Measurements from ENCODE around the gene SRRM5. TPM values are rescaled to one million over a fixed set of nuclear protein-coding genes. Genes with fewer than 3 reads are reported as not detected.

SRRM5 gene
- total RNA-seq, 1 donor from 2014 or later, result not detected

DNA sequence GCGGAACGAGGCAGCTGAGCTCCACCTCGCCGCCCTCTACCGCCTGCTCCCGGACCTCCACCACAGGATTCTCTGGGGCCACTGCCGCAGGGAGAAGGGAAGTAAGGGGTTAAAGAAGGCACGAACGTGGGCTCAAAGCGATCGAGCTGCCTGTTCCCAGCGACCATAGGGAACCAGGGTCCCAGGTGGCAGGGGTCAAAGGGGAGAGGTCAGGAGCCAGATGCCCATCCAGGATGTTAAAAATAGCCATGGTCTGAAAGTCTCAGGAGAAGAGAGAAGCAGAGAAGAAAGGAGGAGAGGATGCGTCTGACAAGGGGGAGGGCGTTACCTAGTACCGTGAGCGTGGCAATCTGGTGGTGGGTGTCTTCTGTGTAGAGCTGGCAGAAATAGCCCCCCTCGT lies 14.9 kb downstream of the SRRM5 start:
- no peaks in the 10 kb centered on the region for H3K36me3 ChIP-seq (ENCODE audit: control insufficient read depth, insufficient read depth, low read length)
- FAIRE-seq, result no peak
- H3K27me3 ChIP-seq (ENCODE audit: control insufficient read depth, insufficient read depth, low read length), result no peaks in the 10 kb centered on the region
- TF ChIP-seq, protein P1, sequence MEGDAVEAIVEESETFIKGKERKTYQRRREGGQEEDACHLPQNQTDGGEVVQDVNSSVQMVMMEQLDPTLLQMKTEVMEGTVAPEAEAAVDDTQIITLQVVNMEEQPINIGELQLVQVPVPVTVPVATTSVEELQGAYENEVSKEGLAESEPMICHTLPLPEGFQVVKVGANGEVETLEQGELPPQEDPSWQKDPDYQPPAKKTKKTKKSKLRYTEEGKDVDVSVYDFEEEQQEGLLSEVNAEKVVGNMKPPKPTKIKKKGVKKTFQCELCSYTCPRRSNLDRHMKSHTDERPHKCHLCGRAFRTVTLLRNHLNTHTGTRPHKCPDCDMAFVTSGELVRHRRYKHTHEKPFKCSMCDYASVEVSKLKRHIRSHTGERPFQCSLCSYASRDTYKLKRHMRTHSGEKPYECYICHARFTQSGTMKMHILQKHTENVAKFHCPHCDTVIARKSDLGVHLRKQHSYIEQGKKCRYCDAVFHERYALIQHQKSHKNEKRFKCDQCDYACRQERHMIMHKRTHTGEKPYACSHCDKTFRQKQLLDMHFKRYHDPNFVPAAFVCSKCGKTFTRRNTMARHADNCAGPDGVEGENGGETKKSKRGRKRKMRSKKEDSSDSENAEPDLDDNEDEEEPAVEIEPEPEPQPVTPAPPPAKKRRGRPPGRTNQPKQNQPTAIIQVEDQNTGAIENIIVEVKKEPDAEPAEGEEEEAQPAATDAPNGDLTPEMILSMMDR (IDR thresholded peaks at IDR 0.05; ENCODE audit: insufficient read depth, low read length, severe bottlenecking), result no peak
- no peak for DNase-seq (ENCODE audit: low read depth)
- H3K4me3 ChIP-seq (ENCODE audit: low read depth, low read length), result no peak overlapping the region

DNA sequence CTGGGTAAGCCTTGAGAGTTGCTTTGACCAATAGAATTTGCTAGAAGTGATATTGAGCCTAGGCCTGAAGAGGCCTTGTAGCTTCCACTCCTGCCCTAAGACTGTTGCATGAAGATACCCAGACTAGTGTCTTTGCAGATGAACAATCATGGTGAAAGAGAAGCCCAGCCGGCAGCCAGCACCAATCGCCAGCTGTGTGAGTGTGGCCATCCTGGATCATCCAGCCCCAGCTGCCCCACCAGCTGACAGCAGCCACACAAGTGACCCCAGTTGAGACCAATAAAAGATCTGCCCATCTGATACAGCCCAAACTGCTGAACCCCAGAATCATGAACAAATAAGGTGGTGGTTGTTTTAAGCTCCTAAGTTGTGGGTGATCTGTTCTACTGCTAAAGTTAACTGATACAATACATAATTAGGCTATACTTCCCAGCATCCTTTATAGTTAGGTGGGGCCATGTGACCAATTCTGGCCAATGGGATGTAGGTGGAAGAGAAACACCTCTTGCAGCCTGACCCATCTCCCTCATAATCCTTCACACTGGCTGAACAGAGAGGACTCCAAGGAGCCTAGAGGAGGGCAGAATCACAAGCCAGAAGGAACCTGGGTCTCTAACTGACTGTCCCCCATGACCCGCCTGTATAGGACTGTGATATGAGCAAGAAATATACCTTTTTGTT lies 16.9 kb downstream of the SRRM5 start:
- TF ChIP-seq, protein P1 (IDR thresholded peaks at IDR 0.05; ENCODE audit: insufficient read depth, low read length, severe bottlenecking), result no peak
- Histone ChIP-seq H3K36me3 (ENCODE audit: control insufficient read depth, insufficient read depth, low read length) (no peaks in the 10 kb centered on the region), H3K27me3 (ENCODE audit: control insufficient read depth, insufficient read depth, low read length) (no peaks in the 10 kb centered on the region), H3K4me3 (ENCODE audit: low read depth, low read length) (no peak overlapping the region)
- FAIRE-seq (no peak), DNase-seq (ENCODE audit: low read depth) (no peak)

DNA sequence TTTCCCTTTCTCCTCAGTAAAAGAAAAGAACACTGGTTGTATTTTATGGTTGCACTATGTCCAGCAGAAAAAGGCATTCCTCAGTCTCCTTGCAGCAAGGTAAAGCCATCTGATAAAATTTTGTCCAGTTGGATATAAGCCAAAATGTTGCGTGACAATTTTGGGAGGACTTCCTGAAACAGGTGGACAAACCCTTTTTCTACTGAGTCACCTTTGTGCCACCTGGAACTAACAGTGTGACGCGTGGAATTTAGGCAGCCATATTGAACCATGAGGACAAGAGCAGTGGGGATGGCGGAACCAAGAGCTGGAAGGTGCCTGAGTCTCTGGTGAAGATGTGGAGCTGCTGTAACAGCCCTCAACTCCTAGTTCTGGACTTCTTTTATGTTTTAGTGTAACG lies 19.6 kb downstream of the SRRM5 start:
- Histone ChIP-seq H3K36me3 (ENCODE audit: control insufficient read depth, insufficient read depth, low read length) (no peaks in the 10 kb centered on the region), H3K27me3 (ENCODE audit: control insufficient read depth, insufficient read depth, low read length) (no peaks in the 10 kb centered on the region), H3K4me3 (ENCODE audit: low read depth, low read length) (no peak overlapping the region)
- no peak for DNase-seq (ENCODE audit: low read depth)
- no peak for FAIRE-seq
- TF ChIP-seq, protein P1 (IDR thresholded peaks at IDR 0.05; ENCODE audit: insufficient read depth, low read length, severe bottlenecking), result no peak

DNA sequence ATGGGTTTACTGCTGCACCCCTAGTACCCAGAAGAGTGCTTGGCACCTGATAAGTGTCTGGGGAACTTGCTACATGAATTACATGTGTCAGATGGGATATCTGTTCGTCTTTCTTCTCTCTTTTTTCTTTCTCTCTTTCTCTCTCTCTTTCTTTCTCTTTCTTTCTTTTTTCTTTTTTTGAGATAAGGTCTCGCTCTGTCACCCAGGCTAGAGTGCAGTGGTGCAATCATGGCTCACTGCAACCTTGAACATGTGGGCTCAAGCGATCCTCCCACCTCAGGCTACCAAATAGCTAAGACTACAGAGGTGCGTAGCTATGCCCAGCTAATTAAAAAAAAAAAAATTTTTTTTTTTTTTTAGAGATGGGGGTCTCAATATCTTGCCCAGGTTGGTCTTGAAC lies 21.6 kb downstream of the SRRM5 start:
- DNase-seq (ENCODE audit: low read depth), result no peak
- no peaks in the 10 kb centered on the region for H3K36me3 ChIP-seq (ENCODE audit: control insufficient read depth, insufficient read depth, low read length)
- peaks cover 8% of the 10 kb centered on the region for H3K27me3 ChIP-seq (ENCODE audit: control insufficient read depth, insufficient read depth, low read length)
- no peak overlapping the region for H3K4me3 ChIP-seq (ENCODE audit: low read depth, low read length)
- TF ChIP-seq, protein P1 (IDR thresholded peaks at IDR 0.05; ENCODE audit: insufficient read depth, low read length, severe bottlenecking), result no peak
- no peak for FAIRE-seq

DNA sequence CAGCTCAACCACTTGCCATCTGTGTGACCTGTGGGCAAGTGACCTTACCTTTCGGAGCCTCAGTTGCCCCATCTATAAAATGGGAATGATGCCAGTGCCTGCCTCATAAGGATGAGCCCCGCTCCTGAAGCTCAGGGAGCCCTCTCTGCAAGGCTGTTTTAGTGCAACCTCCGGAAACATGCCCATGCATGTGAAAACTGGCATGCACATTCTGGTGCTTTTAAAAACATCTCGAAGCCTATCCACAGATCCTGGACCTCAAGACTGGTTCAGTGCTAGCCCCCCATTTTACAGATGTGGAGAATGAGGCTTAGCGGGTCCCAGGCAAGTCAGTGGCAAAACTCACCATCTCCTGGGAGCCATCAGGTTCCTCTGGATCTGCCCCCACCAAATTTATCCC lies 22.2 kb downstream of the SRRM5 start:
- Histone ChIP-seq H3K36me3 (ENCODE audit: control insufficient read depth, insufficient read depth, low read length) (no peaks in the 10 kb centered on the region), H3K4me3 (ENCODE audit: low read depth, low read length) (no peak overlapping the region), H3K27me3 (ENCODE audit: control insufficient read depth, insufficient read depth, low read length) (peaks cover 12% of the 10 kb centered on the region)
- TF ChIP-seq, protein P1 (IDR thresholded peaks at IDR 0.05; ENCODE audit: insufficient read depth, low read length, severe bottlenecking), result no peak
- DNase-seq (ENCODE audit: low read depth) (peak; percentile 52), FAIRE-seq (no peak)

DNA sequence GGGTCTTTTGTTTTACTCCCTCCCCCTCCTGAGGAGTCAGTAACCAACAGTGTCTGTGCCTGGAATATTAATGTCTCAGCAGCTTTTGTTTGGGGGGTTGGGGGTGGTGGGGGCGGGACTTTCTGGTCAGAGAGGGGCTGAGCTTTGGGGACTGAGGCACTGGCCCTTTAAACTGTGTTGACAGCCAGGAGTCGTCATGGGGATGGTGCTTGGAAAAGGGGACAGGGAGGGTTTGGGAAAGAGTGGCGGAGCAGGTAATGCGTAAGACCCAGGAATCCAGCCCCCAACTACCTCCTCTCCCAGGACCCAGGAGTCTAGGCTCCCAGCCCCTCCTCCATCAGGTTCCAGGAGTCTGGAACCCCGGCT lies 22.6 kb downstream of the SRRM5 start:
- no peak for FAIRE-seq
- no peak overlapping the region for H3K4me3 ChIP-seq (ENCODE audit: low read depth, low read length)

More for the DNA sequence above, 22.6 kb downstream of the SRRM5 start:
- TF ChIP-seq, protein P1 (IDR thresholded peaks at IDR 0.05; ENCODE audit: insufficient read depth, low read length, severe bottlenecking), result no peak
- peaks cover 14% of the 10 kb centered on the region for H3K27me3 ChIP-seq (ENCODE audit: control insufficient read depth, insufficient read depth, low read length)
- DNase-seq (ENCODE audit: low read depth), result no peak
- no peaks in the 10 kb centered on the region for H3K36me3 ChIP-seq (ENCODE audit: control insufficient read depth, insufficient read depth, low read length)
